ENCODE measurements around the gene PRKCB.

GRCh38 chr16:24174957-24175356 lies 339.2 kb downstream of the PRKCB start:
- TF ChIP-seq CTCF (IDR thresholded peaks at IDR 0.05) = no peak
- no peak for TF ChIP-seq EP300 (IDR thresholded peaks at IDR 0.05)
- no peak for TF ChIP-seq POLR2A (IDR thresholded peaks at IDR 0.05)
